Inflammatory macrophage treated with lipopolysaccharide for 4 hours (primary cell): Measurements from ENCODE around the gene KIF26B.

Source experiments
- DNase-seq: peaks from one replicate; pipeline ENCODE4 v3.0.0-alpha.2; 2020

The KIF26B gene

DNA sequence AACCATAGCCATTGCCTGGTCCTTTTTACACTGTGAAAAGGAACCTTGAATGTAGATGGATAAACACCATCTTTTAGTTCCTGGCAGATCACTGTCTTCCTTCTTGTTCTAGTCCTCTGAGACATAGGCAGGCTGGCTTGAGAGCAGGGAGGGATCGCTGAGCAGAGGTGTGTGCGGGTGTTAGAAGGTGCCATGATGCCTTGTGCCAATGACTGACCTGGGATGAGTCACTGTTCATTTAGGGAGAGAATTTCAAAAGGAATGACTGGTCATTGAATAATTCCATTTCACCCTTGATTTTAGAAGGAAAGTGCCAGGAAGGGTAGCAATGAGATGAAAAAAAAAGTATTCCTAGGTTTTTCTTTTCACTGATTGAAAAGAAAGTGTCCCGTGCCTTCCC, 383.9 kb downstream of the KIF26B start:
- DNase-seq = no peak

DNA sequence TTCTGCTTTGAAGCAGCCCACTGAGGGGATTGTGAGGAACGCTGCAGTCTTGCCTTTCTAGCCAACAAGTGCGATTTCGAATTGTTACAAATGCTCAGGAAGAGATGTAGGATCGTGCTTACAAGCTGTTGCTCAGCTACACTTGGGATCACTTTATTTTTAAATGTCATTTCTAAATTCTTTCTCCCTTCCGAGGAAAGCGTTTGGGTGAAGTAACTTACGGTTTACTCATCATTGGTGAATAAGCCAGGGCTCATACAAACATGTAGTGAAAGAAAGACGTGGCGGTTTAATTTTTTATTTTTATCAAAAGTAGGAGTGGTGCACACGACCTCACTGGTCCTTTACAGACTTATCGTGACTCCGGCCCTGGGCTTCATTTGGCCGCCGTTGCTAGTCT, 386.6 kb downstream of the KIF26B start:
- no peak for DNase-seq

DNA sequence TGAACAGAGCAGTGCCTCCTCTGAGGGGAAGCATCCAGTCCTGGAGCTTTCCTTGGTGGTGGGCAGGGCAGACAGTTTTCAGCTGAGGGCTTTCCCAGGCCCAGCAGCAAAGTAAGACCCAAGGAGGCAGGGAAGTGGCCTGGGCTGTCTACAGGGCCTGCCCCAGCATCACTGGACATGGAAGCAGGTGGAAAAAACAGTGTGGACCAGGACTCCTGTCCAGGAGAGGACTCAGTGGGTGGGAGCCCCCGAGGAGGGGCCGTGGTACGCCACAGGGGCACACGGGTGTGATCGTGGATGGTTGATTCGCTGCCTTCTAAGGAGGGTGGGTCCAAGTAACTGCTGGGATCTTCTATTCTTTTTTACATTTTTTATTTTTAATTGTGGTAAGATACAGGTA, 387.6 kb downstream of the KIF26B start:
- DNase-seq = no peak

DNA sequence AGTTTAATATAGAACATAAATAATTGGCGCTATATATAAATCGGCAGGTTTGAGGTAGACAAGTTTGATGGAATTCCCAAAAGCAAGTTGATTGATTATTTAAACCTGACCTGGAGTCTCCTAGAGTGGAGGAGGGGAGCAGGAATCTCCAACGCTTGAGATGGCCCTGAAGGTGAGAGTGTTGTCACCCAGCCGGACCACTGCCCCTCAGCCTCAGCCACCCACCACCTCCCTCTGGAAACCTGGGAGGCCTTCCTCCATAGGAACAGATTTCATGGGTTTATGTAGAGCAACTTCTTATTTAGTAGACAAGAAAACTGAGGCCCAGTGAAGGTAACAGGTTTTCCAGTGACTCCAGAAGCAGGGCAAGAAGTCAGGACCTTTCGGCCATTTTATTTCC, 389.5 kb downstream of the KIF26B start:
- DNase-seq = no peak

DNA sequence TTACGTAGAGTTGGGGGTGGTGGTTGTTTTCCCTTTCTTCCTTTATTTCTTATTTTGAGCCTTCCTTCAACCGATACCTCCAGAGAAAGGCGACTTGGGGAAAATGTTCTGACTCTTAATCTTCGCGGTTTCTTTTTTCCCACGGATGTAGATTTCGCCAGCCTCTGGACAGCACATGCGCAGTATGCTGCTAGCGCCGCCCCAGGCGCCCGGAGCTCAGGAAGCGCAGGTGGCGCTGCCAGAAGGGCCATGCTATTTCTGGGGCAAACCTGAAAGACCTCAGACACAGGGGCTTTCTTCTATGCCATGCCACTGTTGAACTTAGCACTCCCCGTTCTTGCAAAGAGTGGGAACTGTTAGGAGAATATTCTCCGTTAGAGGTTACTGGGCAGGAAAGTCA, 392.1 kb downstream of the KIF26B start:
- peak; percentile 1 for DNase-seq

DNA sequence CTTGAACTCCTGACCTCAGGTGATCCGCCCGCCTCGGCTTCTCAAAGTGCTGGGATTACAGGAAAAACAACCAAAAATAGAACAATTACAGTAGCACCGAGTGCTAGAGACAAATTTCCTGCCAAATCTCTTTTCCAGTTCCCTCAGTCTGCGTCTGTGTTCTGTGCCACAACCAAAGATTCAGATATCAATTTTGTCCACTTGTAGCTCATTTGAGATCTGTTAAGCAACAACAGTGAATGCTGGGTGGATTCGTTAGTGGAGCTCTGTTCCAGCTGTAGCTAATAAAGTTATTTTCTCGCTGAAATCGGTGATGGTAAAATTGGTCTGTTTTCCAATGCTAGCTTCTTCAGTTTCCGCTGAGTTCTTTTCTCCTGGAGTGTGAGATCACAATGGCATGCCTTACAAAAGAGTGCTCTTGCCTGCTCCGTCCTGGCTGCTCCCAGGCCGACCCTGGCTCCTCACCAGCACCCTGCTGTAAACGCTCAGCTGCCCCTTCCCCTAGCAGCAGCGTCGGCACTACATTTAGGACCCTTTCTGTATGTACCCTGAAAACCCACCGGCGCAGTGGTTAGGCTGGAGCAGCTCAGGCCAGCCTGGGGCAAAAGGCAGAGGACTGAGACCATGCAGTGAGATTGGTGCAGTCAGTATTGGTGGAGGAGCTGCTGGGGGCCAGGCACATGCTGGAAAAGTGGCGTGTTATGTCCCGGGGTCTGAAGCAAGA, 395.4 kb downstream of the KIF26B start:
- DNase-seq = no peak

DNA sequence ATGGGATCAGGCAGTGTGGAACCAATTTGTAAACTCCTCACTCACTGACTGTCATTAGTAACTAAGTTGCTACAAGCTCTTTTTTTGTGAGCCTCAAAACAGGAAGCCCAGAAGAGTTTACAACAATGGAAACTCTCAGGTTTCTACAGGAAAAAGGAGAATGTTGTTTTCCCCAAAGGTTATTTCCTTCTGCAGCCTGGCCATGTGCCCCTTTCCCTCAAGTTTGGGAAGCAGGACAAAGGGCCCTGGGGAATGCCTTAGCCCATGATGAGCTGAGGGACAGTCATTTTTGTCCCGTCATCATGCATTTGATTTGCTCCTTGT, 395.9 kb downstream of the KIF26B start:
- DNase-seq = no peak

DNA sequence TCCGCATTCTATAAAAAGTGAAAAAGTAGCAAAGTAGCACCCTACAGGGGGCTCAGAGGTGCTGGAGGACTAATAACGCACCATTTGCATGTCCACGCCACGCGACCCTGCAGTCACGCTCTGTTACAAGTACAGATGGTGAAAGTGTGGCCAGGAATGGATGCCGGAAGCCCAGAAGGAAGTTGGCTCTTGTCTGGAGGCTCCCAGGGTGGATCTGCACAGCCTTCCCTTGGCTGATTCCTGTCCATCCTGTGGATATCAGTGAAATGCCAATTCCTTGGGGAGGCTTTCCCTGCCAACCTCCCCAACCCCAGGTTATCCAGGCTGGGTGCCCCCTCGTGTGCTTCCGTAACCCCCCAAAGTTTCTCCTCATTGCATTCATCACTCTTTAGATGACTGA, 396.8 kb downstream of the KIF26B start:
- no peak for DNase-seq

DNA sequence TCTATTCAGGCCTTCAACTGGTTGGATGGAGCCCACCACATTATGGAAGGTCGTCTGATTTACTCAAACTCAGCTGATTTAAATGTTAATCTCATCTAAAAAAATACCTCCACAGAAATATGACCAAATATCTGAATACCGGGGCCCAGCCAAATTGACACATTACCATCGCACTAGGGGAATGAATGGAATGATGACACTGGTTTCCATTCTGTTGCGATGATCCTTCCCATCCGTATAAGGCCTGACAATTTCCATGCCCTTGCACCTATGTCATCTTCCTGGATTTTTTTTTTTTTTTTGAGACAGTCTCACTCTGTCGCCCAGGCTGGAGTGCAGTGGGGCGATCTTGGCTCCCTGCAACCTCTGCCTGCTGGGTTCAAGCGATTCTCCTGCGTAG, 397.5 kb downstream of the KIF26B start:
- no peak for DNase-seq

DNA sequence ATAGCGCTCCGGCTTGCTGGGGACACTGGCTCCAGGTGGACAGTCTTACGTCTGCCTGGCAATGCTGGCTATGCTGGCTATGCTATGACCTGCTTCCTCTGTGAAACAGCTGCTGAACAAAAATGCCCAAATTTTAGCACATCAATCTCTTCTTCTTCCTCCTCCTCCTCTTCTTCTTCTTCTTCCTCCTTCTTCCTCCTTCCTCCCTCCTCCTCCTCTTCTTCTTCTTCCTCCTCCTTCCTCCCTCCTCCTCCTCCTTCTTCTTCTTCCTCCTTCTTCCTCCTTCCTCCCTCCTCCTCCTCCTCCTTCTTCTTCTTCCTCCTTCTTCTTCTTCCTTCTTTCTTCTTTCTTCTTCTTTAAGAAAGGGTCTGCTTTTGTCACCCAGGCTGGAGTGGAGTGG, 401.3 kb downstream of the KIF26B start:
- no peak for DNase-seq

DNA sequence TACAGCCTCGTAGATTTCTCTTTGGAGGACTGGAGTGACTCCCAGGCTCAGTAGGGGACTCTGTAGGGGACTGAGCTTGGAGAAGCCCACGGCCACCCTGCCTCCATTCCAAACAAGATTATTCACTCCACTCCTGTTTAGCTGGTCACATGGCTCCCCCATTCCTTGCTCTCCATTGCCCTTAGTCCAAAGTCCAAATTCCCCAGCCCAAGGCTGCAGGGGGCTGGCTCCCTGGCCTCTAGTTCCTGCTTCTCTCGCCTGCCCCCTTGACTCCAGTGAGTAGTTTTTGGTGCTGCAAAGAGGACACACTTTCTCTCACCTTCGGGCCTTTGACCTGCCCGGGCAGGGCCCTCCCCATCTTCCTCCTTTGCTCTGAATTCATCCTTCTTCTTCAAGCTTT, 403.3 kb downstream of the KIF26B start:
- DNase-seq = no peak

DNA sequence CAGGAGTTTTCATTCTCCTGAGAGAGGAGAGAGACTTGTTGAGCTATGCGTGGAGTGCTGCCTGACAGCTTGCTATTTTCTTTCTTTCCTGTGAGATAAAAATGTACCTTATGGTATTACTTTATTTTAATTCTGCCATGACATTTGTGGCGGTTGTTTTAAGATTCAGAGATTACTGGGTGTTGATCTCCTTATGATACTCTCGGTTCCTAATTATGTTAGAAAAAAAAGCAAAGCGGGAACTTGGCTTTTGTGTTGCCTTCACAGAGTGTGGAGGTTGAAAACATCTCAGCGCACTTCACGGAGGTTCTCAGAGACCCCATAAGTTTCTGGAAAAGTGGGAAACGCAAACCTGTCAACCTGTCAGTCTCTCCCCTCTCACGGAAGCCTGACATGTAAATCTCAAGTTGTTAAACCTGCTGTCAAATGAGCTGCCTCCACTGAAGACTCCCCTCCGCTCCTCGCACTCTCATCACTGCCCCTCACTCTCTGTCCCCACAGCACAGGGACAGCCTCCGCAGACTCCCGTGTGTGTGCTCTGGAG, 405.6 kb downstream of the KIF26B start:
- DNase-seq = no peak

DNA sequence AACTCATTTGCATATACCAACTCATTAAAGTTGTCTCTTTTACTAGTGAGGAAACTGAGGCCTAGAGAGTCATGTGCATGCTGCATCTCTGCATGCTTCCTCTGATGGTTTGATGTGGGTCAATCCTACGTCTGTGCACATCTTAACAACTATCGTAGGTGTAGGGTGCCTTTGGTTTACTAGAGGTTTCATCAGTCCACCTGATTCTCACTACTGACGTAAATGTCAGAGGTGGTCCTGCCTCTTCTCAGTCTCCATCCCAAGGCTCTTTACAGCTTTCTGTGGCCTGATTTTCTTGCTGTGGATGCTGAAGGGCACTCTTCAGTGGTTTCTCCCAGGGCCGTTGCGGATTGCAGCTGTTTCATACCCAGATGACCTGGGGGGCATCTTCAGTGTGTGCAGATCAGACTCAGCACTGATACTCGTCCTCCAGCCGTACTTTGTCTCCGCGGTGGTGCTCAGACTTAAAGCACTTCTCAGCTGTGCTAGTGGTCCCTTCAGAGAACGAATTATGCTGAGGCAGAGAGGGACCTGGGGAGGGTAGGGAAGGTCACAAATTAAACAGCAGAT, 407.0 kb downstream of the KIF26B start:
- DNase-seq = no peak

DNA sequence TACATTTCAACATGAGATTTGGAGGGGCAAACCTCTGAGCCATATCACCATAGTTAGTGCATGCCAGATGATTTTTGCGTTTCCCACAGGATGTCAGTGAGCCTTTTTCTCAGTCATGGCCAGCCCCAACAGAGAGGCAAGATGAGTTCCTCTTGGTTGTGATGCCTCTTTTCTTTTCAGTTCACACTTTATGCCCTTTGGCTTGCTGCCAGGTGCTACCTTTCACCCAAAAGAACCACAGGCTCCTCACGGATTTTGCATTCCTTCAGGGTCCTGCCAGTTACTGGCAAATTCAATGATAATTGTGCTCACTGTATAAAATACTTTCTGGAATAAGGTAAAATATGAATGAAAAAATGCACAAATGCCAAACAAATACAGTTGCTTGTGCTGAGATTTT, 411.3 kb downstream of the KIF26B start:
- DNase-seq = no peak

DNA sequence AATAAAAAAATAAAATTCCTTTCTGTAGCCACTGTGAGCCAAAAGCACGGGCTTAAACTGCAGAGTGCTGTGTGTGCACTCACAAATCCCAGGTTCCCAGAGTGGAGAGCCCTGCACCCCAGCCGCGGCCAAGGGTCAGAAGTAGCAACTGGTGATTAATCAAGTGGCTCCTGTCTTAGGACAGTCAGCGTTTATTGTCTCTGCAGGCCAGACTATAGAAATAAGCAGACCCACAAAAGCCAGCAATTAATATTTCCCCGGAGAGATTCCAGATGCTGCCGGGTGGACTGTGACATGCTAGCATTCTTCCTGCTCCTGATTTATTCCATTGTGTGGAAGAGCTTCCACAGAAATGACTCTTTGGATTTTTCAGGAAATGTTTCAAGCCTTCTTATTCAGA, 412.2 kb downstream of the KIF26B start:
- DNase-seq = no peak

DNA sequence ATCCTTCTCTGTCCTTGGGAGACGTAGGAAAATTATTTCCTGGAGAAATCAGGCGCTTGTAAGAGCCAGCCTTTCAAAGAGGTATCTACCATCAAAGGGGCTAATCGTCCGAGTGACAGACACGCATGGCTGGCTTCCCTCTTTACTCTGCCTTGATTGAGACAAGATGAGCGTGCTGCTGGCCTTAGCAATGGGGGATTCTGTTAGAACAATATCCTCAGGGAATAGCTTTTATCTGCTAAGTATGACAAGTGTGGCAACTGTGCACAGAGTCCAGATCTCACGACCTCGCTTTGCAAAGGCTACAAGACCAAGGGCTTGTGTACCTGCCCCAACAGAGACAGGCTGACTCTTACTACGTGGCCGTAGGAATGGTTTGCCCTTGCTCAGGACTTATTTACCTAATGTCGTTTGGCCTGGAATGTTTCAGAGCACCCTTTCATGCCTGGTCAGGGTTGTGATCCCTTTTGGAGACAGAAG, 417.1 kb downstream of the KIF26B start:
- no peak for DNase-seq

DNA sequence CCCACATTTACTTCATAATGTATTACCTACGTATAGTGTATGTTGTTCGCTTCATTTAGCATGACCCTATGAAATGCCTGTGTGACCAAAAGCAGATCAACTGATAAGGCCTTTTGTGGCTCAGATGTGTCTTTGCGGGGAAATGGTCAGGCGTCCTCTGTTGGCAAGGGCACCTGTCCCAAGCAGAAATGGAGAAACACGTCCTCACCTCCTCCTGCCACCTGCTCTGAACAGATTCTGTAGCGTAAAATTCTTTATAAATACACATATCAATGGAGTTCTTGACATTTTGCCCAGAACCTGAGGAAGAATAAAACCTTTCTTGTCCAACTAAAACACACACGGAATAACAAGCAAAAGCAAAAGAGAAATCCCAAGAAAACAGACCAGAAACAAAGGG, 417.9 kb downstream of the KIF26B start:
- DNase-seq = no peak

DNA sequence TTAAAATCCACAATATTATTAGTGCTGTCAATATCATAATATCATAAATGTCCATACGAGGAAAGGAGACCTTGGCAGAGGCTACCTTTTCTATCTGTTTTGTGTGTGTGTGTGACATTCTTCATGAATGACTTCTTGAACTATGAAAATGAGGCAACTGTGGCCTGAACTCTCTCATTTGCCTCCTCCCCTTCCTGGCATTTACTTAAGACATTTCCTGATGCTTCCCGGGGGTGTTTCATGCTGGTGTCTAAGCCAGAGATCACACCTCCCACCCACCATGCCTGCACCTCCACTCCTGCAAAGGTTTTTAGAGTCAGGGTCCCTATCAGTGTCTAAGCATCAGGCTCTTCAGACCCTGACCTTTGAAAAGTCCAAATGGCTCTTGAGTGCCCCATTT, 420.9 kb downstream of the KIF26B start:
- no peak for DNase-seq

DNA sequence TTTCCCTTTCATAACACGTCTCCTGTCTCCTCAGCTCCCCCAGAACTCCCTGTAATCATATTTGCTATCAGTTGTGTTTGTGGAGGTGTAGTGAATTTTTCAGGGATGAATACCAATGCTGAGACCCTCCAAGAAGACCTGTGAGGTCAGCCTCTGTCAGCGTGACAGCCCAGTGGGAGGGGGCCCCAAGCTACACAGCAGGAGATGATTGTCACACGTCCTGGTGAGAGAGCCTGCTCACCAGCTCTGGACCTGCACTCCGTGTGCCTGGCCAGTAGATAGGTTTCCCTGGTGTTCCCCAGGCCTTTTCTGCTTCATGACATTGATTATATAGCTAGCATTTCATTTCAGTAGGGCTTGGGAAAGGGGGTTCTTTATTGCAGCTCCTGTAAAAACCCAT, 421.5 kb downstream of the KIF26B start:
- no peak for DNase-seq

DNA sequence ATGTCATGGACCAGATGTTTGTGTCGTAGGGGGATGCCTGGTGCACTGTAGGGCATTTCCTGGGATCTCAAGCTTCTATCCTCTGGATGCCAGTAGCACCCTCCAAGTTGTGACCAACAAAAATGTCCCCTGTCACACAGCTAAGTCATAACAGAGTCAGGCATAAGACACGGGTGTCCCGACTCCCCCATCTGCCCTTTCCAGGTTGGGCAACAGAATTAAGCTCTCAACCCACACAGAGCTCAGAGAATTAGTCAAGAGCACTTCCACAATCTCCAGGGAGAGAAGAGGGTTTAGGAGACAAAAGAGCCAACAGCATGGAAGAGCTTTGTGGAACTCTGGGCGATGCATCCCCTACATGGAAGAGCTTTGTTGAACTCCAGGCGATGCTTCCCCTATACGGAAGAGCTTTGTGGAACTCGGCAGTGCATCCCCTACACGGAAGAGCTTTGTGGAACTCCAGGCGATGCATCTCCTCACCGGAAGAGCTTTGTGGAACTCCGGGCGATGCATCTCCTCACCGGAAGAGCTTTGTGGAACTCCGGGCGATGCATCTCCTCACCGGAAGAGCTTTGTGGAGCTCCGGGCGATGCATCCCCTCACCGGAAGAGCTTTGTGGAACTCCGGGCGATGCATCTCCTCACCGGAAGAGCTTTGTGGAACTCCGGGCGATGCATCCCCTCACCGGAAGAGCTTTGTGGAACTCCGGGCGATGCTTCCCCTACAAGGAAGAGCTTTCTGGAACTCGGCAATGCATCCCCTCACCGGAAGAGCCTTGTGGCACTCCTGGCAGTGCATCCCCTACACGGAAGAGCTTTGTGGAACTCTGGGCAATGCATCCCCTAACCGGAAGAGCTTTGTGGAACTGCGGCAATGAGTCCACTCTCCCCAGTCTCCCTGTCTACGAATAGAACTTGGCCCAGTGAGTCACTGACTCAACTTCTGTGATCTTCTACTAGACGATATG, 422.7 kb downstream of the KIF26B start:
- DNase-seq = peak; percentile 16

DNA sequence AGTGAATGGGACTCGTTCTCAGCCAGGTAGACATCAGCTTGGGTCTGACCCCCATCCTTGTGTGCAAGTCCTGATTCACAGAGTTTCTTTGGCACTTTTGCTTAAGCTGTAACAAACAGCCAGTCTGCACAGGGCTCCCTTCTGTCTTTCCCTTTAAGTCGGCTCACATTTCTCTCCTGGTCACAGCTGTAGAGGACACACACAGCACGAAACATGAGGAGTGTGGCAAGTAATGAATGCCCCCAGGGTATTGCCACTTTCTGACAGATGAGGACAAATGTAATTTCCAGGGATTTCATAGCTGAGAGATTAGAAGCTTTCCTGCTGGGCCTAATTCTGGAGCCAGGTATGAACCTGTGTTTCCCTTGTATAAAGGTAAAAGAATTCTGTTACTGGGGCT, 423.5 kb downstream of the KIF26B start:
- DNase-seq = no peak

DNA sequence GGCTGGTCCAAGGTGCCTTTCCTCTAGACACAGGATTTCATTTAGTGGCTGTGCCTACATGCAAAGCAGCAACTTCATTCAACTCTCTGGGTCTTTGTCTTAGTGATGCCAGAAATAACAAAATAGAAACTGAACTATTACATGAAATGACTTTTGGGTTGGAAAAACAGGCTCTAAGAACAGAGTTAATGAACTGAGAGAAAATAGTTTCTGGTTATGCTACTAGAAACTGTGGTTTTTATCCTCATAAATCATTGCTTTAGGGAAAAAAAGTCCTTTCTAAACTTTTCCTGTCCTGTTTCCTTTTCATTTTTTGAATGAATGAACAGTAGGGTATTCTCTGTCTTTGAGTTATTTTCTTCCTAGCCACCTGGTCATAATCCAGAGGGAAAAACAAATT, 424.0 kb downstream of the KIF26B start:
- DNase-seq = no peak

DNA sequence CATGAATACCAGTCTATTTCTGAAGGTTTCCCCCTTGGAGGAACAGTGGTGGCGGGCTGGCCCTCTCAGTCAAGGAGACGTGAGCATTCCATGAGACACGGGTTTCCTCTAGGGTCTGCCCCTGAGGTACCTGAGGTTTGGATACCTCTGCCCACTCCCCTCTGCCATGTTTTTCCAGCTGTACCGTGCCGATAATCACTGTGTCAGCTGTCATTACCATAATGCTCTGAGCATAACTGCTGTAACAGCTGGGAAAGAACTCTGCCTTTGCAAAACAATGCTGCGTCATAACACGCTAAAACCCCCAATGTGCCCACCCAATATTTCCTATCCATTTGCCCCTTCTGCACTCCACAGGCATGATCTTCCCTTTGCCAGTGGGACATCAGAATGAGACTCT, 425.1 kb downstream of the KIF26B start:
- DNase-seq = no peak

DNA sequence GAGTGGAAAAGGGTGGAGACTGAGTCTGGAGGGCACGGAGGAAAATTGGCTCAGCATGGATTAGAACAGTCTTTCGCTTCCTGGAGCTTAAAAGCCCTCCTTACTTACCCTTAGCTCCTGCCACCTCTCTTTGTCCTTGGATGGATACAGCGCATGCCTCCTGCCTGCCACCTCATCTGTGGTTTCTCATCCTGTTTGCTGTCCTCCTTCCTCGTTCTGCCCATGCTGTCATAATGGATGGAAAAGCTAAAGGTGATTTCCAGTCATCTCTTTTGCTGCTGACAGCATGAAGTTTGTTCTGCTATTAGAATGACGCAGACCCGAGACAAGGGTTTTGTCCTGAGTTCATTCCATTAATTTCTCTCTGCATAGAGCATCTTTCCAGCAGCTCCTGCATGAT, 425.9 kb downstream of the KIF26B start:
- no peak for DNase-seq
